MCF 10A (cell line): ENCODE results near the gene IPO13. TPM values are rescaled to one million over a fixed set of nuclear protein-coding genes. Genes with fewer than 3 reads are reported as not detected.
A peak's percentile ranks its signal among the peaks of the same experiment; 100 is the strongest.

ENCODE experiments used
- BruUV-seq: library from RNA; stranded (reverse); fragments of 400-500 nt; replicated peaks from 2 replicates; lab custom pipeline; 2021; lab: Mats Ljungman, UMichigan
- CTCF ChIA-PET: fragments of 300-600 bp; sonication (Branson Sonifier 250); formaldehyde crosslinking; extraction: SDS; loops from one replicate; lab custom pipeline; 2021; ENCODE audit warnings: antibody characterized with exemption, inconsistent platforms; lab: Yijun Ruan, JAX
- POLR2A ChIA-PET: fragments of 300-600, 350-650 bp; sonication (Branson Sonifier 250); formaldehyde crosslinking; extraction: SDS; loops from one replicate; lab custom pipeline; 2020; ENCODE audit warnings: antibody characterized with exemption, inconsistent platforms; lab: Yijun Ruan, JAX
- DNase-seq: peaks from one replicate; pipeline ENCODE4 v3.0.0-alpha.2; 2018; ENCODE audit not compliant: unreplicated experiment
- H3K27ac Mint-ChIP-seq: one replicate; pipeline ENCODE4 v1.8.0; 2022; ENCODE audit warnings: mild to moderate bottlenecking, low read depth, mixed read lengths; ENCODE audit not compliant: unreplicated experiment
- H3K27me3 Mint-ChIP-seq: one replicate; pipeline ENCODE4 v1.8.0; 2022; ENCODE audit warnings: mixed read lengths; ENCODE audit not compliant: insufficient read depth, unreplicated experiment
- H3K36me3 Mint-ChIP-seq: one replicate; pipeline ENCODE4 v1.8.0; 2022; ENCODE audit warnings: mild to moderate bottlenecking, moderate library complexity, mixed read lengths; ENCODE audit not compliant: insufficient read depth, unreplicated experiment
- H3K4me1 Mint-ChIP-seq: one replicate; pipeline ENCODE4 v1.8.0; 2022; ENCODE audit warnings: mixed read lengths; ENCODE audit not compliant: insufficient read depth, unreplicated experiment
- H3K4me3 Mint-ChIP-seq: one replicate; pipeline ENCODE4 v1.8.0; 2022; ENCODE audit warnings: mild to moderate bottlenecking, moderate library complexity, mixed read lengths; ENCODE audit not compliant: unreplicated experiment
- H3K9me3 Mint-ChIP-seq: one replicate; pipeline ENCODE4 v1.8.0; 2022; ENCODE audit warnings: mixed read lengths; ENCODE audit not compliant: unreplicated experiment
- intact Hi-C: fragments of 100-400 bp; cut with micrococcal nuclease; formaldehyde crosslinking; loops from 2 replicates; pipeline ENCODE4 v1.14.1; 2022
- total RNA-seq: library from RNA; stranded (reverse); gene quantifications from 2 replicates; pipeline ENCODE4 v1.2.3, GENCODE V29; 2022
- TF ChIP-seq, protein P1 (sequence below): fragments of 200-600 bp; IDR thresholded peaks from one replicate; pipeline ENCODE4 v1.8.0; 2022; ENCODE audit warnings: antibody characterized with exemption, mild to moderate bottlenecking; ENCODE audit not compliant: unreplicated experiment

The IPO13 gene
- total RNA-seq, 1 experiment from 2014 or later: 23.9 TPM

DNA sequence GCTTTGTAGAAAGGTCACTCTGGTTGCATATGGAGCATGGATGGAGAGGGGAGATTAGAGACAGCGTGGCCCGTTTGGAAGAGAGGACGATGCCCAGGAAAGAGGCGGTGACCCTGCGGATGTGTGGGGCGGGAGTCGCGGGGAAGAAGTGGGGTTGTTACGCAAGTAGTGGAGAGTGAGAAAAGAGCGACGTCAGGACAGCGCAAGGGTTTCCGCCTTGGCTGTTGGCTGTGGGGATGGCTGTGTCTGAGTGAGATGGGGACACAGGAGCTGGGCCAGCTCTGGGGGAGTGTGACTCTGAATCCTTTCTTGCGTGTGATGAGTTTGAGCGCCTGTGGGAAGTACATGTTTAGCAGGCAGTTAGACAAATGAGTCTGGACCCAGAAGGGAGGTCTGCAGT lies 36.1 kb downstream of the IPO13 start:
- intact Hi-C loops: no loop called here
- TF ChIP-seq, protein P1, sequence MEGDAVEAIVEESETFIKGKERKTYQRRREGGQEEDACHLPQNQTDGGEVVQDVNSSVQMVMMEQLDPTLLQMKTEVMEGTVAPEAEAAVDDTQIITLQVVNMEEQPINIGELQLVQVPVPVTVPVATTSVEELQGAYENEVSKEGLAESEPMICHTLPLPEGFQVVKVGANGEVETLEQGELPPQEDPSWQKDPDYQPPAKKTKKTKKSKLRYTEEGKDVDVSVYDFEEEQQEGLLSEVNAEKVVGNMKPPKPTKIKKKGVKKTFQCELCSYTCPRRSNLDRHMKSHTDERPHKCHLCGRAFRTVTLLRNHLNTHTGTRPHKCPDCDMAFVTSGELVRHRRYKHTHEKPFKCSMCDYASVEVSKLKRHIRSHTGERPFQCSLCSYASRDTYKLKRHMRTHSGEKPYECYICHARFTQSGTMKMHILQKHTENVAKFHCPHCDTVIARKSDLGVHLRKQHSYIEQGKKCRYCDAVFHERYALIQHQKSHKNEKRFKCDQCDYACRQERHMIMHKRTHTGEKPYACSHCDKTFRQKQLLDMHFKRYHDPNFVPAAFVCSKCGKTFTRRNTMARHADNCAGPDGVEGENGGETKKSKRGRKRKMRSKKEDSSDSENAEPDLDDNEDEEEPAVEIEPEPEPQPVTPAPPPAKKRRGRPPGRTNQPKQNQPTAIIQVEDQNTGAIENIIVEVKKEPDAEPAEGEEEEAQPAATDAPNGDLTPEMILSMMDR: no peak
- H3K4me1 Mint-ChIP-seq: peaks cover 41% of the 10 kb centered on the region
- H3K27ac Mint-ChIP-seq: no peak overlapping the region
- DNase-seq: no peak
- no peaks in the 10 kb centered on the region for H3K9me3 Mint-ChIP-seq
- CTCF ChIA-PET: no interaction called here
- H3K4me3 Mint-ChIP-seq: no peak overlapping the region
- BruUV-seq: no TSS peak
- H3K36me3 Mint-ChIP-seq: peaks cover 21% of the 10 kb centered on the region
- no peaks in the 10 kb centered on the region for H3K27me3 Mint-ChIP-seq
- POLR2A ChIA-PET: no interaction called here

- ChIA-PET CTCF (no interaction called here), POLR2A (no interaction called here)
- Mint-ChIP-seq H3K9me3 (no peaks in the 10 kb centered on the region), H3K36me3 (peaks cover 21% of the 10 kb centered on the region), H3K4me3 (no peak overlapping the region), H3K27me3 (no peaks in the 10 kb centered on the region), H3K27ac (no peak overlapping the region), H3K4me1 (peaks cover 35% of the 10 kb centered on the region)
- DNase-seq: no peak
- intact Hi-C loops: no loop called here
- no TSS peak for BruUV-seq
- TF ChIP-seq, protein P1: no peak
Observed at GRCh38 chr1:43983253-43983899, 36.6 kb downstream of the IPO13 start.

DNA sequence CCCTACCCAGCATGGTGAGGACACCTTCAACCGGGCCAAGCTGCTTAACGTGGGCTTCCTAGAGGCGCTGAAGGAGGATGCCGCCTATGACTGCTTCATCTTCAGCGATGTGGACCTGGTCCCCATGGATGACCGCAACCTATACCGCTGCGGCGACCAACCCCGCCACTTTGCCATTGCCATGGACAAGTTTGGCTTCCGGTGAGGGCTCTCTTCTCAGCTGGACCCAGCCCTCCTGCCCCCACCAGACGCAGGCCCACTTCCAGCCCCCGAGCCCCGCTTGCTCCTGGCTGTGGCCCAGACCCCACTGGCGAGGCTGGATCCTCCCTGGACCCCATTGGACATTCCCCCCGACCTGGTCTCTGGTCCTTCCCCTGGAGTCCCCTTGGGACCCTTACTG lies 38.1 kb downstream of the IPO13 start:
- no peak overlapping the region for H3K27ac Mint-ChIP-seq
- TF ChIP-seq, protein P1: no peak
- no peak overlapping the region for H3K4me3 Mint-ChIP-seq
- no peak for DNase-seq
- ChIA-PET POLR2A (no interaction called here), CTCF (interaction anchor here (0.6 kb wide), 1 partner anchor 26 kb away, joined by 3 read pairs; no protein-coding TSS in a partner anchor)
- no peaks in the 10 kb centered on the region for H3K9me3 Mint-ChIP-seq
- H3K36me3 Mint-ChIP-seq: peaks cover 26% of the 10 kb centered on the region
- BruUV-seq: no TSS peak
- H3K4me1 Mint-ChIP-seq: peaks cover 30% of the 10 kb centered on the region
- no peaks in the 10 kb centered on the region for H3K27me3 Mint-ChIP-seq
- intact Hi-C loops: no loop called here

GRCh38 chr1:43985984-43986595 lies 39.3 kb downstream of the IPO13 start:
- CTCF ChIA-PET: interaction anchor here (0.5 to 0.6 kb wide), 2 partner anchors 13 to 612 kb away, joined by 3 to 4 read pairs; no protein-coding TSS in a partner anchor
- TF ChIP-seq, protein P1: no peak
- Mint-ChIP-seq H3K36me3 (peaks cover 31% of the 10 kb centered on the region), H3K9me3 (no peaks in the 10 kb centered on the region), H3K4me1 (peaks cover 21% of the 10 kb centered on the region), H3K27ac (peak overlapping the region; percentile 19), H3K27me3 (no peaks in the 10 kb centered on the region), H3K4me3 (no peak overlapping the region)
- POLR2A ChIA-PET: no interaction called here
- intact Hi-C loops: no loop called here
- no TSS peak for BruUV-seq
- DNase-seq: no peak
